Measurements from ENCODE around the gene WNT1. TPM values are rescaled to one million over a fixed set of nuclear protein-coding genes. Genes with fewer than 3 reads are reported as not detected.

The WNT1 gene
- total RNA-seq = not detected in 2 replicates

GRCh38 chr12:48978291-48978740 is at the start of gene WNT1:
Gene WNT1 (plus strand): TSS chr12:48978322. CDS start chr12:48978651, 329 bp downstream.

GRCh38 chr12:48957141-48958048 is 20.7 kb upstream of the WNT1 start, which contains the start of gene ARF3:
Gene ARF3 (minus strand): TSS chr12:48957487. CDS start chr12:48941095, 16,392 bp downstream.

GRCh38 chr12:48999371-49000131 is 21.4 kb downstream of the WNT1 start, which contains the start of gene DDN:
Gene DDN (minus strand): TSS chr12:48999375. CDS start chr12:48999287, 88 bp downstream.

GRCh38 chr12:49018261-49019119 is 40.4 kb downstream of the WNT1 start, which contains the start of gene PRKAG1:
Gene PRKAG1 (minus strand): TSS chr12:49018776. CDS start chr12:49018740, 36 bp downstream.

Other genes with a start within 250 kb of the WNT1 start
- 48.9 and 76.4 TPM in 2 replicates for gene ADCY6, start 189.2 kb upstream of the WNT1 start, total RNA-seq
- gene CACNB3, start 159.8 kb upstream of the WNT1 start, total RNA-seq = 10.1 and 10.7 TPM in 2 replicates
- 76.7 and 104 TPM in 2 replicates for gene DDX23, start 126.2 kb upstream of the WNT1 start, total RNA-seq
- 0.19 and 0.28 TPM in 2 replicates for gene RND1, start 112.5 kb upstream of the WNT1 start, total RNA-seq
- 26.8 and 38.9 TPM in 2 replicates for gene FKBP11, start 52.8 kb upstream of the WNT1 start, total RNA-seq
- gene ARF3, start 20.8 kb upstream of the WNT1 start, total RNA-seq = 28.2 and 48.5 TPM in 2 replicates
- under 0.01 TPM in 2 replicates for gene WNT10B, start 6.6 kb upstream of the WNT1 start, total RNA-seq
- 0.28 and 0.38 TPM in 2 replicates for gene DDN, start 21.1 kb downstream of the WNT1 start, total RNA-seq
- 63.5 and 69.3 TPM in 2 replicates for gene PRKAG1, start 40.5 kb downstream of the WNT1 start, total RNA-seq
- 19.7 and 25.9 TPM in 2 replicates for gene KMT2D, start 82.5 kb downstream of the WNT1 start, total RNA-seq
- gene RHEBL1, start 91.7 kb downstream of the WNT1 start, total RNA-seq = 0.56 and 1.2 TPM in 2 replicates
- 0.19 TPM in 1 of 2 replicates, not detected in the other for gene DHH, start 116.5 kb downstream of the WNT1 start, total RNA-seq
- gene LMBR1L, start 132.5 kb downstream of the WNT1 start, total RNA-seq = 60.6 and 66.2 TPM in 2 replicates
- gene TUBA1B, start 153.1 kb downstream of the WNT1 start, total RNA-seq = 957 and 3,447 TPM in 2 replicates
- gene TUBA1A, start 210.8 kb downstream of the WNT1 start, total RNA-seq = 439 and 1,042 TPM in 2 replicates